Panc1 (cell line): ENCODE measurements around the gene GDF15.

ENCODE experiments used
- CTCF ChIP-seq: fragments of 450-650 bp; IDR thresholded peaks from 2 replicates; pipeline ENCODE4 v1.5.1; 2017; ENCODE audit warnings: mild to moderate bottlenecking
- POLR2AphosphoS5 ChIP-seq: IDR thresholded peaks from 2 replicates; pipeline ENCODE4 v1.6.1; 2012; ENCODE audit warnings: mild to moderate bottlenecking, low read depth, low read length, moderate library complexity
- SIN3A ChIP-seq: IDR thresholded peaks from 2 replicates; pipeline ENCODE4 v1.6.1; 2012; ENCODE audit warnings: low read depth, mild to moderate bottlenecking, low read length, moderate library complexity, borderline replicate concordance; ENCODE audit not compliant: insufficient read depth
- TCF7L2 ChIP-seq: IDR thresholded peaks from 2 replicates; pipeline ENCODE4 v1.6.1; 2011; ENCODE audit warnings: mild to moderate bottlenecking, low read depth, low read length, inconsistent platforms
- TF ChIP-seq, protein P1 (sequence below), 2 experiments: IDR thresholded peaks; 2 replicates each; pipeline ENCODE4 v1.6.1; 2011 to 2012; ENCODE audit warnings: low read depth in 2 of 2, control low read depth in 1 of 2, low read length in 1 of 2, mild to moderate bottlenecking in 1 of 2, moderate library complexity in 1 of 2; ENCODE audit not compliant: insufficient read depth in 1 of 2

DNA sequence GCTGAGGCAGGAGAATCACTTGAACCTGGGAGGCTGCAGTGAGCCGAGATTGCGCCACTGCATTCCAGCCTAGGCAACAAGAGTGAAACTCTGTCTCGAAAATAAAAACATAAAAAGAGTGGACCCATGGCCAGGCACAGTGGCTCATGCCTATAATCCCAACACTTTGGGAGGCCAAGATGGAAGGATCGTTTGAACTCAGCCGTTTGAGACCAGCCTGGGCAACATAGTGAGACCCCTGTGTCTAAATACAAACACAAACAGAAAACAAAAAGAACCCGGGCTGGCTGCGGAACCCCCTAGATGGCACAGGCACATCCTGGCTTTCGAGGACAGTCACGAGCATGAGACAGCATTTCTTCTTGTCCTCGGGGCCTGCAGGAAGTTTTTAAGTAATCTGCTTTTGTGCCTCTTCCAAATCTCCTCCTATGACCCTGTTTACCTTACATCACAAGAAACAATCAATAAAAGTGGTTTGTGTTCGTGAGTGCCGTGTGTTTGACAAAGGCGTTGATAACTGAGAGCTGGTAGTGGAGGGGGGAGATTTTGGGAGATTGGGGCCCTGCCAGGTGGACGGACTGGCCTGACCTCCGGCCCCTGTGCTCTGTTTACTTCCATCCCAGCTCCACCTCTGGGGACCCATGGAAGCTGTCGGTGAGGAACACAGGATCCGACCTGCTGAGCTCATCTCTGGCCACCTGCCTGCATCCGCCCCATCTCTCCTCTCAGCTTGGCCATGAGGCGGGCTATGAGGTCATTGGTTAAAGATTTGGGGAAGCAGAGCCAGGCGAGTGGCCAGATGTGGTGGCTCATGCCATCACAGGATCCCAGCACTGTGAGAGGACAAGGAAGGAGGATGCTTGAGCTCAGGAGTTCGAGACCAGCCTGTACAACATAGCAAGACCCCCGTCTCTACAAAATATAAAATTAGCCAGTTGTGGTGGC is 5.9 kb upstream of the GDF15 start:
- TF ChIP-seq CTCF (no peak), POLR2AphosphoS5 (peak; percentile 47; the same call in 1 of the 2 replicates), SIN3A (no peak), TCF7L2 (peak; percentile 94)
- TF ChIP-seq, protein P1, sequence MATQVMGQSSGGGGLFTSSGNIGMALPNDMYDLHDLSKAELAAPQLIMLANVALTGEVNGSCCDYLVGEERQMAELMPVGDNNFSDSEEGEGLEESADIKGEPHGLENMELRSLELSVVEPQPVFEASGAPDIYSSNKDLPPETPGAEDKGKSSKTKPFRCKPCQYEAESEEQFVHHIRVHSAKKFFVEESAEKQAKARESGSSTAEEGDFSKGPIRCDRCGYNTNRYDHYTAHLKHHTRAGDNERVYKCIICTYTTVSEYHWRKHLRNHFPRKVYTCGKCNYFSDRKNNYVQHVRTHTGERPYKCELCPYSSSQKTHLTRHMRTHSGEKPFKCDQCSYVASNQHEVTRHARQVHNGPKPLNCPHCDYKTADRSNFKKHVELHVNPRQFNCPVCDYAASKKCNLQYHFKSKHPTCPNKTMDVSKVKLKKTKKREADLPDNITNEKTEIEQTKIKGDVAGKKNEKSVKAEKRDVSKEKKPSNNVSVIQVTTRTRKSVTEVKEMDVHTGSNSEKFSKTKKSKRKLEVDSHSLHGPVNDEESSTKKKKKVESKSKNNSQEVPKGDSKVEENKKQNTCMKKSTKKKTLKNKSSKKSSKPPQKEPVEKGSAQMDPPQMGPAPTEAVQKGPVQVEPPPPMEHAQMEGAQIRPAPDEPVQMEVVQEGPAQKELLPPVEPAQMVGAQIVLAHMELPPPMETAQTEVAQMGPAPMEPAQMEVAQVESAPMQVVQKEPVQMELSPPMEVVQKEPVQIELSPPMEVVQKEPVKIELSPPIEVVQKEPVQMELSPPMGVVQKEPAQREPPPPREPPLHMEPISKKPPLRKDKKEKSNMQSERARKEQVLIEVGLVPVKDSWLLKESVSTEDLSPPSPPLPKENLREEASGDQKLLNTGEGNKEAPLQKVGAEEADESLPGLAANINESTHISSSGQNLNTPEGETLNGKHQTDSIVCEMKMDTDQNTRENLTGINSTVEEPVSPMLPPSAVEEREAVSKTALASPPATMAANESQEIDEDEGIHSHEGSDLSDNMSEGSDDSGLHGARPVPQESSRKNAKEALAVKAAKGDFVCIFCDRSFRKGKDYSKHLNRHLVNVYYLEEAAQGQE (IDR thresholded peaks at IDR 0.05; ENCODE audit: insufficient read depth in 1 of 2, low read depth in 2 of 2, low read length in 1 of 2) = no peak
